Fibroblast of villous mesenchyme (primary cell): Measurements from ENCODE around the gene NUDT15. TPM values are rescaled to one million over a fixed set of nuclear protein-coding genes. Genes with fewer than 3 reads are reported as not detected.

ENCODE experiments used
- DNase-seq: peaks from one replicate; pipeline ENCODE4 v3.0.0-alpha.2; 2010; ENCODE audit warnings: low read depth
- H3K4me3 ChIP-seq: 2 replicates; pipeline ENCODE4 v1.5.1; 2011; ENCODE audit warnings: low read depth, mild to moderate bottlenecking, low read length
- CTCF ChIP-seq: IDR thresholded peaks from 2 replicates; pipeline ENCODE4 v1.5.1; 2012; ENCODE audit warnings: low read depth, mild to moderate bottlenecking, low read length; ENCODE audit not compliant: insufficient read depth
- total RNA-seq: library from RNA; depleted of rRNA; stranded (reverse); fragments of >200 nt; gene quantifications from 2 replicates; pipeline ENCODE4 v1.2.3, GENCODE V29; 2012

NUDT15 gene
- total RNA-seq, 1 donor: 23.7 TPM

GRCh38 chr13:48096670-48097069 lies 59.1 kb downstream of the NUDT15 start:
- DNase-seq: no peak
- no peak for TF ChIP-seq CTCF
- H3K4me3 ChIP-seq: no peak overlapping the region

Other genes starting within 250 kb of the NUDT15 start
- gene SUCLA2, start 36.5 kb upstream of the NUDT15 start, total RNA-seq: 50.9 and 59.2 TPM in 2 replicates
- 21.6 and 27.2 TPM in 2 replicates for gene MED4, start 57.4 kb downstream of the NUDT15 start, total RNA-seq
- 112 and 122 TPM in 2 replicates for gene ITM2B, start 195.5 kb downstream of the NUDT15 start, total RNA-seq